Heart left ventricle (tissue), 16 donors: ENCODE results near the gene MLN. TPM values are rescaled to one million over a fixed set of nuclear protein-coding genes. Genes with fewer than 3 reads are reported as not detected.

Source experiments
- ATAC-seq, 4 donors: fragments of 200-7000 bp; cut with Tn5 transposase; one replicate each; pipeline ENCODE4 v1.9.1; 2020 to 2022; ENCODE audit warnings: moderate library complexity in 4 of 4, mild to moderate bottlenecking in 3 of 4, moderate number of reproducible peaks in 1 of 4
- DNase-seq, 5 donors: peaks; one replicate each; pipeline ENCODE4 v3.0.0-alpha.2; 2020
- H3K27ac ChIP-seq, 12 donors: fragments of 200-600 bp; sonication (generic) in 4 of 12; one replicate each; pipeline versions ENCODE4 v1.5.0 to v1.8.0; 2016 to 2022; ENCODE audit warnings: mild to moderate bottlenecking in 2 of 12
- H3K27me3 ChIP-seq, 9 donors: fragments of 200-600 bp; sonication (generic) in 2 of 9; one replicate each; pipeline versions ENCODE4 v1.5.1 to v1.8.0; 2016 to 2022; ENCODE audit warnings: mild to moderate bottlenecking in 3 of 9
- H3K36me3 ChIP-seq, 9 donors: fragments of 200-600 bp; sonication (generic) in 2 of 9; one replicate each; pipeline versions ENCODE4 v1.5.0 to v1.8.0; 2018 to 2022; ENCODE audit warnings: mild to moderate bottlenecking in 2 of 9
- H3K4me1 ChIP-seq, 12 donors: fragments of 200-600 bp; sonication (generic) in 4 of 12; one replicate each; pipeline versions ENCODE4 v1.5.0 to v1.8.0; 2016 to 2022; ENCODE audit warnings: mild to moderate bottlenecking in 3 of 12
- H3K4me3 ChIP-seq, 12 donors: fragments of 200-600 bp; sonication (generic) in 4 of 12; one replicate each; pipeline versions ENCODE4 v1.5.0 to v1.8.0; 2017 to 2022; ENCODE audit warnings: mild to moderate bottlenecking in 9 of 12, moderate library complexity in 4 of 12
- H3K9me3 ChIP-seq, 12 donors: fragments of 200-600 bp; sonication (generic) in 4 of 12; one replicate each; pipeline versions ENCODE4 v1.5.0 to v1.8.0; 2016 to 2022; ENCODE audit warnings: mild to moderate bottlenecking in 1 of 12
- CTCF ChIP-seq, 12 donors: fragments of 200-600 bp; sonication (generic) in 4 of 12; IDR thresholded peaks; one replicate each; pipeline versions ENCODE4 v1.5.0 to v1.8.0; 2018 to 2022; ENCODE audit warnings: antibody characterized with exemption in 12 of 12, mild to moderate bottlenecking in 5 of 12
- POLR2A ChIP-seq, 2 donors: fragments of 450-650 bp; IDR thresholded peaks; one replicate each; pipeline ENCODE4 v1.6.1; 2017; ENCODE audit warnings: antibody characterized with exemption in 2 of 2, mild to moderate bottlenecking in 2 of 2, moderate library complexity in 2 of 2
- WGBS, 4 donors: extraction: QIAGEN DNeasy Blood & Tissue Kit in 2 of 4; methylation state at CpG; one replicate each; pipeline versions ENCODE4 v1.1.5 to v1.1.7; 2013 to 2018; 5-methylcytosine and 5-hydroxymethylcytosine counted together
- intact Hi-C, 10 donors: fragments of 100-400 bp; cut with DNase I; formaldehyde crosslinking; loops; one replicate each; pipeline versions ENCODE4 v1.11.1 to v1.14.2; 2022
- polyA plus RNA-seq, 2 donors: library from polyadenylated mRNA; stranded (reverse); fragments of 200-250 nt; gene quantifications; one replicate each; pipeline ENCODE4 v1.2.3, GENCODE V29; 2013
- total RNA-seq, 9 donors: library from RNA; depleted of rRNA in 2 of 9; stranded (reverse); fragments of >200 nt in 2 of 9; fragmentation: NEBNext Ultra II Directional in 3 of 9; extraction: Animal tissue kit (Norgen Biotek cat#: 25700) in 3 of 9; gene quantifications; one replicate each; pipeline versions ENCODE4 v1.1.0 to v1.2.4, GENCODE V29; 2016 to 2023
- donor health status: ischemic (EF 13 %, LVEDD 7.1; RV severe dilation, severe dysfunction).
- donor health status: healthy with polysubstance abuse.
- donor health status: DM: no; HTN: yes; CAD: no.
- donor health status: DM: no; HTN: no; CAD: no.
- donor health status: ischemic (EF 25% LVEDD 6.9; RV normal size, moderate dysfunction).
- donor health status: ischemic (EF 25% LVEDD 5.7; RV mildly dilated, moderate dysfunction).
- donor health status: healthy.
- donor health status: DM: yes; HTN: yes; CAD: no.
- donor health status: ischemic (EF 35%, LVEDD 5.7; RV mildly dilated, moderate dysfunction).
- donor health status: nonischemic (EF 11% LVEDD 7.7; RV severe dilation, severe dysfunction).
- donor health status: DM: yes; HTN: yes; CAD: no.
- donor health status: PGD.
- donor health status: ischemic (EF 29% LVEDD 5.4; RV normal size, mild dysfunction).
- donor health status: nonischemic (EF 23%, LVEDD 6.1; RV moderate dilation, normal function).

Gene MLN
- total and polyA plus RNA-seq, 11 donors, result not detected

GRCh38 chr6:33827546-33828451 lies 24.0 kb upstream of the MLN start:
- DNase-seq (no peak), ATAC-seq (no peak)

GRCh38 chr6:33826537-33826936 lies 22.7 kb upstream of the MLN start:
- H3K4me3 ChIP-seq, result no peak overlapping the region
- intact Hi-C loops, result no loop called here

More at GRCh38 chr6:33827546-33828451, 24.0 kb upstream of the MLN start:
- Histone ChIP-seq H3K4me1 (peaks cover 0 to 13% (median 3%) of the 10 kb centered on the region in 12 donors), H3K9me3 (no peaks in the 10 kb centered on the region), H3K4me3 (no peak overlapping the region), H3K27me3 (peaks cover 0 to 25% (median 6%) of the 10 kb centered on the region in 9 donors), H3K36me3 (no peaks in the 10 kb centered on the region), H3K27ac (no peak overlapping the region)
- TF ChIP-seq POLR2A (IDR thresholded peaks at IDR 0.05) (no peak), CTCF (IDR thresholded peaks at IDR 0.05) (no peak)
- WGBS, 4 donors, result 57 to 74% (median 65%) methylated on average over 12 to 14 of the region's 14 CpGs
- intact Hi-C loops, result no loop called here

GRCh38 chr6:33824461-33825154 lies 20.8 kb upstream of the MLN start:
- intact Hi-C loops, result no loop called here
- no peak for TF ChIP-seq CTCF (IDR thresholded peaks at IDR 0.05)
- TF ChIP-seq POLR2A (IDR thresholded peaks at IDR 0.05), result no peak
- Histone ChIP-seq H3K4me3 (no peak overlapping the region), H3K36me3 (no peaks in the 10 kb centered on the region), H3K9me3 (no peaks in the 10 kb centered on the region), H3K4me1 (peaks cover 0 to 13% (median 3%) of the 10 kb centered on the region in 12 donors), H3K27ac (no peak overlapping the region), H3K27me3 (peaks cover 0 to 16% (median 0%) of the 10 kb centered on the region in 9 donors)
- DNase-seq, result peak in 1 of 5 donors; percentile 20
- ATAC-seq, result peak; percentile 35 to 76 (median 54)
- WGBS, 4 donors, result 53 to 72% (median 59%) methylated on average over 14 to 15 of the region's 15 CpGs

More at GRCh38 chr6:33826537-33826936, 22.7 kb upstream of the MLN start:
- Histone ChIP-seq H3K36me3 (no peaks in the 10 kb centered on the region), H3K9me3 (no peaks in the 10 kb centered on the region), H3K27ac (no peak overlapping the region), H3K27me3 (peaks cover 0 to 27% (median 6%) of the 10 kb centered on the region in 9 donors), H3K4me1 (peaks cover 0 to 13% (median 3%) of the 10 kb centered on the region in 12 donors)
- no peak for ATAC-seq
- no peak for TF ChIP-seq POLR2A (IDR thresholded peaks at IDR 0.05)
- TF ChIP-seq CTCF (IDR thresholded peaks at IDR 0.05), result no peak
- 27 to 47% (median 34%) methylated on average over 2 of the region's 2 CpGs for WGBS, 4 donors
- no peak for DNase-seq

- Histone ChIP-seq H3K4me3 (no peak overlapping the region), H3K27ac (no peak overlapping the region), H3K4me1 (peaks cover 0 to 8% (median under 1%) of the 10 kb centered on the region in 12 donors), H3K9me3 (no peaks in the 10 kb centered on the region), H3K27me3 (peaks cover 0 to 18% (median 0%) of the 10 kb centered on the region in 9 donors), H3K36me3 (no peaks in the 10 kb centered on the region)
- no peak for ATAC-seq
- TF ChIP-seq CTCF (IDR thresholded peaks at IDR 0.05) (no peak), POLR2A (IDR thresholded peaks at IDR 0.05) (no peak)
- 61 to 94% (median 89%) methylated on average over 2 of the region's 2 CpGs for WGBS, 4 donors
- DNase-seq, result no peak
- intact Hi-C loops, result no loop called here
Observed at GRCh38 chr6:33823806-33824205, 20.0 kb upstream of the MLN start.
